GM21390 (cell line): Measurements from ENCODE around the gene INPP5A.
"Not testable (repeated sequence)": the region's sequence is repeated elsewhere in the genome, so short reads cannot be mapped to it uniquely, and the experiment has no call there.

ENCODE experiments used
- ATAC-seq: cut with Tn5 transposase; IDR thresholded peaks from one replicate; pipeline ENCODE4 v1.9.1; 2021; ENCODE audit not compliant: unreplicated experiment

Gene INPP5A

GRCh38 chr10:132788180-132788830, 250.7 kb downstream of the INPP5A start:
- no peak for ATAC-seq

GRCh38 chr10:132788831-132789219, 251.2 kb downstream of the INPP5A start:
- no peak for ATAC-seq

DNA sequence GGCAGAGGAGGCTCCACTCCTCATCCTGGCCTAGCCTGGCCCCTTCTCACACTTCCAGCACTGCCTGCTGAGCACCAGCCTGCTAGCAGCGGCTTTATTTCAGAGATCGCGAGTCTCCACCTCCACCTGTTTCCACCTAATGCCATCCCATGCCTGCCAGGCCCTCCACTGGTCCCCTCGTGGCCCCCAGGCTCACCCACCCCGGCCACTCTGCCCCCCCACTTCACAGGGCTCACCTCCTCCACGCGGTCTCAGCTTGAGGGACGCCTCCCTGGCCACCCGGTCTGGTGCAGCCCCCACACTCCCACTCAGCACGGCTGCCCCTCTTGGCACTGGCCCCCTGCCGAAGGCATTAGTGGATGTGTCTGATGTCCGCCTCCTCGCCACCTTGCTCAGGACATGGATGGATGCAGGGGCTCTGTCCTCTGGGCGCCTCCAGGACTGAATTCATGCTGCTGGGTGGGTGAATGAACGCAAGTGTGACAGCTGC, 252.1 kb downstream of the INPP5A start:
- no peak for ATAC-seq

DNA sequence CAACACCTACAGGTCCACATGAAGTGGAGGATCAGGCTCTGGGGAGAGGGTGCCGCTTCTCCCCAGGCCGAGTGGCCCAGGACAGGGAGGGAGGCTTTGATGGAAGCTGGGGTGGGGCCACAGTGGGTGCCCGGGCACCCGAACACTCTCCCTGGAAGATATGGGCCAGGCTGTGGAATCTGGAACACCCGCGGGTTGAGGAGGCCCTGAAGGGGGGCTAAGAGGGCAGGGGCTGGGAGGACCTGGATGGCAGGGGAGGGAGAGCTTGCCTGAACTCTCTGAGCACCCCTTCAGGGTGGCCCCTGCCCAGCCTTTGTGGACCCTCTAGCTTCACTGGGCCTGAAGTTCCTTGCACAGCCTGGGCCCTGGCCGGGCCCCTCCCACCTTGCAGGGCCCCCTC, 252.9 kb downstream of the INPP5A start:
- no peak for ATAC-seq

DNA sequence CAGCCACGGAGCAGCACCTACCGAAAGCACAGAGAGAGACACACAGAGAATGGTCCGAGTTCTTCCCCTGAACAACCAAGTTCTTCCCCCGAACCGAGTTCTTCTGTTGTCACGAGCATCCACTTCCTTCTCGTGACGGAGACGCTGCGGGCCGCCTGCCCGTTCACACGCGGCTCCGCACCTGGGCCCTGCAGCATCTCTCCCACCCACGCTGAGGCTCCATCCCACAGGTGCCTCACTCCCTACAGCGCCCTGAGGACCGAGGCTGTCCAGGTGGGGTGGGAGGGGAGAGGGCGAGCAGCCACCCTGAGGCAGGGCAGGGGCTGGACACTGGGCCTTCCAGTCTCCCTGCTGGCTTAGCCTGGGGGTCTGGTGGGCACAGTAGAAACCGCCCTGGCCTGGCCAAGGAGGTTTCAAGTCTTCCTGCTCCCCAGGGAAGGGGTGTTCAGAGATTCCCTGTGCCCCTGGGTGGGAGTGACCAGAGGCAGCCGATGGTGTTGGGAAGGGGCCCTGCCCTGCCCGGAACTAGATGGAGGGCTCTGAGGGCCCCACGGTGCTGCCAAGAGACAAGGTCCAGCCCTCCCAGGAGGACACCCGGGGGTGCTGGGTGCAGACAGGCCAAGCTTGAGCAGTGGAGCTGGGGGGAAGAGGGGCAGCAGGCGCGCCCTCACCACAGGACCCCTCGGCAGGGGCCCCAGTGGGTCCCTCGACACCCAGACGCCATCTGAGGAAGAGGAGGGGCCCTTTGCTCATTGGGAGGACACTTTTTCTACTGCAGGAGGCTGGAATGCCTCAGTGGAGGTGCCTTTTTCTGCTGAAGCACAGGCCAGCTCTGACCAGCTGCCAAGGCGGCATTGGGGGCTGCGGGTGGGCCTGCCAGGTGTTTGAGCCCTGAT, 253.6 kb downstream of the INPP5A start:
- no peak for ATAC-seq

- not testable (repeated sequence) for ATAC-seq
These were observed 254.5 kb downstream of the INPP5A start for GRCh38 chr10:132792099-132792498.

GRCh38 chr10:132792796-132793195, 255.2 kb downstream of the INPP5A start:
- ATAC-seq = no peak

GRCh38 chr10:132793213-132793612, 255.6 kb downstream of the INPP5A start:
- ATAC-seq = no peak

GRCh38 chr10:132793871-132794849, 256.6 kb downstream of the INPP5A start:
- ATAC-seq = no peak

GRCh38 chr10:132796846-132797245, 259.3 kb downstream of the INPP5A start:
- ATAC-seq = no peak

DNA sequence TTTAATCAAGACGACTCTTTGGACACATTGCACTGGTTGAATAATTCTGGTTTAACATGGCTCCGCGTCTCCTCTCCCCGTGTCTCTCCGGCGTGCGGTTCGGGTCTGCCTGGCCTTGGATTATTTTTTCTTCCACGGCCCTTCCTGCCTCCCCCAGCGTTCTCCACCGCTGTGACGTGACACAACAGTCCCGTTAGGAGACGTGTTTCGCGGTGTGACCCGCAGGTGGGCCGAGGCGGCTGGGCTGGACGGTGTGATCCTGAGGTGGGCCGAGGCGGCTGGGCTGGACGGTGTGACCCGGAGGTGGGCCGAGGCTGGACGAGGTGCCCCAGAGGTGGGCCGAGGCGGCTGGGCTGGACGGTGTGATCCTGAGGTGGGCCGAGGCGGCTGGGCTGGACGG, 260.4 kb downstream of the INPP5A start:
- ATAC-seq = not testable (repeated sequence)

DNA sequence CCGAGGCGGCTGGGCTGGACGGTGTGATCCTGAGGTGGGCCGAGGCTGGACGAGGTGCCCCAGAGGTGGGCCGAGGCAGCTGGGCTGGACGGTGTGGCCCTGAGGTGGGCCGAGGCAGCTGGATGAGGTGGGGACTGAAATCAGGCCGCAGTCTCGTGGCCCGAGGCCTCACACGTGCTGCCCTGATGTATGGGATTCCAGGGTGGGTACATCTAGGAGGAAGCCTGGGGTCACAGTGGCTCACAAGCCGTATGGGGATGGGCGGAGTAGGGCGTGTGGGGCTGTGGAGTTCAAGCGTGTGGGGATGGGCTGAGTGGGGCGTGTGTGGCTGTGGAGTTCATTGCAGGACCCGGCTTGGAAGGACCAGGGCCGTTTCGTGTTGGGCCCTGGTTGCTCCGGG, 260.8 kb downstream of the INPP5A start:
- ATAC-seq = no peak

GRCh38 chr10:132798876-132799275, 261.3 kb downstream of the INPP5A start:
- no peak for ATAC-seq

DNA sequence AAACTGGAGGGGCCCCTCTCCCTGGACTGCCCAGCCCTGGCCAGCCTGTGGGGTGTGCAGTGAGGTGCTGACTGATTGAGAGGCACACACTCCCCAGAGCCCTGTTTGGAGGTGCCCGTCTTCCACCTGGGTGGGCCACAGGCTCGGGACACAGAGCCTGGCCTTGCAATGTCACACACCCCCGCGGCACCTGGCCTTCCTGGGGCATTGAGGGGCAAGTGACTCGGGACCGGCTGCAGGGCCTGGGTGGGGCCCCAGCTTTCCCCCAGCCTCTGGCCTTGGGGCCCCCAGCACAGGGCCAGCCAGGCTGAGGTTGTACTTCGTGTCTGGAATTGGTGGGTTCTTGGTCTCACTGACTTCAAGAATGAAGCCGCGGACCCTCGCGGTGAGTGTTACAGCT, 262.3 kb downstream of the INPP5A start:
- ATAC-seq = no peak

DNA sequence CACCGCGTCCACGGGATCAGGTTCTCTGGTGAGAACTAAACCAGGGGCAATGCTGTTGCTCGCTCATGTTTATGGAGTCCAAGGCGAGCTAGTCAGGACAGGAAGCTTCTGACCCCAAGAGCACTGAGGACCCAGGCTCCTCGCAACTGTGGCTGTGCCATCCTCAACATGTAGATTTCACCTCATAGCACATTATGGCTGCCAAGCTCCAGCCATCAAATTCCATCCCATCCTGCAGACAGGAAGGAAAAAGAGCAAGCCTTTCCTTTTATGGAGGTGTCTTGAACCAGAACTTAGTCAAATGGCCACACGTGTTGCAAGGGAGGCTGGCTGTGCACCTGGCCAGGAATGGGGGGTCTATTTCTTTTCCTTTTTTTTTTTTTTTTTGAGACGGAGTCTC, 264.5 kb downstream of the INPP5A start:
- no peak for ATAC-seq

- ATAC-seq = no peak
These were observed 265.2 kb downstream of the INPP5A start for GRCh38 chr10:132802694-132803320.

- no peak for ATAC-seq
These were observed 266.0 kb downstream of the INPP5A start for GRCh38 chr10:132803416-132804210.

- no peak for ATAC-seq
These were observed 266.7 kb downstream of the INPP5A start for GRCh38 chr10:132804287-132804686.

- ATAC-seq = no peak
These were observed 267.3 kb downstream of the INPP5A start for GRCh38 chr10:132804785-132805426.
